HCT116 (cell line): Measurements from ENCODE around the gene ACP7. TPM values are rescaled to one million over a fixed set of nuclear protein-coding genes. Genes with fewer than 3 reads are reported as not detected.

Source experiments
- ATAC-seq: fragments of 200-7000 bp; cut with Tn5 transposase; 2 replicates; pipeline ENCODE4 v1.9.1; 2020; ENCODE audit warnings: mild to moderate bottlenecking, moderate library complexity
- BruUV-seq: library from RNA; stranded (reverse); fragments of 400-500 nt; replicated peaks from 2 replicates; lab custom pipeline; 2021; lab: Mats Ljungman, UMichigan
- CTCF ChIA-PET: fragments of 300-600 bp; sonication (Branson Sonifier 250); formaldehyde crosslinking; loops from one replicate; lab custom pipeline; 2021; ENCODE audit warnings: antibody characterized with exemption; lab: Charles Lee
- POLR2A ChIA-PET: fragments of 300-600, 350-600 bp; sonication (Branson Sonifier 250); formaldehyde crosslinking; loops from one replicate; lab custom pipeline; 2021; ENCODE audit warnings: antibody characterized with exemption; lab: Charles Lee
- RAD21 ChIA-PET, 2 experiments: fragments of 300-600 bp; sonication (Branson Sonifier 250); formaldehyde crosslinking; loops; one replicate each; lab custom pipeline; 2023; ENCODE audit warnings: low total read pairs in 2 of 2; ENCODE audit not compliant: uncharacterized antibody in 2 of 2, unreplicated experiment in 2 of 2, low non-redundant PET in 1 of 2; lab: Charles Lee
- DNase-seq: peaks from one replicate; pipeline ENCODE4 v3.0.0-alpha.2; 2010; ENCODE audit warnings: low read depth, low spot score
- H2AFZ ChIP-seq: fragments of 200-600 bp; shearing (Covaris generic), sonication (generic); 2 replicates; pipeline ENCODE4 v1.6.1; 2017; ENCODE audit warnings: low read depth, mixed run types, mixed read lengths, antibody characterized with exemption, low read length; ENCODE audit not compliant: poor library complexity, severe bottlenecking
- H3K27ac ChIP-seq: 2 replicates; pipeline ENCODE4 v1.5.1; 2012; ENCODE audit warnings: low read depth, low read length
- H3K27me3 ChIP-seq: fragments of 200-600 bp; sonication (generic); 2 replicates; pipeline ENCODE4 v1.6.1; 2016; ENCODE audit warnings: mixed run types, low read length, mixed read lengths; ENCODE audit not compliant: insufficient read depth
- H3K36me3 ChIP-seq, 2 experiments: fragments of 200-500 bp in 1 of 2; fragments of 200-600 bp in 1 of 2; sonication (Bioruptor generic) in 1 of 2; sonication (generic) in 1 of 2; 2 replicates each; pipeline versions ENCODE4 v1.5.1 to v1.6.1; 2014 to 2016; ENCODE audit warnings: low read length in 2 of 2, inconsistent platforms in 1 of 2, mixed read lengths in 1 of 2, mixed run types in 1 of 2; ENCODE audit not compliant: insufficient read depth in 2 of 2, control insufficient read depth in 1 of 2
- H3K4me1 ChIP-seq, 2 experiments: fragments of 200-600 bp in 1 of 2; sonication (generic) in 1 of 2; 2 replicates each; pipeline versions ENCODE4 v1.5.1 to v1.6.1; 2012 to 2017; ENCODE audit warnings: low read length in 2 of 2, inconsistent platforms in 1 of 2, mild to moderate bottlenecking in 1 of 2, mixed read lengths in 1 of 2, mixed run types in 1 of 2, moderate library complexity in 1 of 2; ENCODE audit not compliant: insufficient read depth in 2 of 2, control insufficient read depth in 1 of 2
- H3K4me2 ChIP-seq: fragments of 200-600 bp; sonication (generic); 2 replicates; pipeline ENCODE4 v1.6.1; 2017; ENCODE audit warnings: mixed run types, low read length, mixed read lengths
- H3K4me3 ChIP-seq, 2 experiments: fragments of 200-600 bp in 1 of 2; sonication (generic) in 1 of 2; replicated peaks in 1 of 2; 2 replicates each; pipeline ENCODE4 v1.5.1; 2011 to 2016; ENCODE audit warnings: low read length in 2 of 2, control low read depth in 1 of 2, low read depth in 1 of 2, mild to moderate bottlenecking in 1 of 2, mixed read lengths in 1 of 2, mixed run types in 1 of 2
- H3K79me2 ChIP-seq: fragments of 200-600 bp; sonication (generic); 2 replicates; pipeline ENCODE4 v1.6.1; 2017; ENCODE audit warnings: mild to moderate bottlenecking, mixed run types, low read length, moderate library complexity, mixed read lengths; ENCODE audit not compliant: insufficient read depth
- H3K9ac ChIP-seq: fragments of 200-600 bp; sonication (generic); 2 replicates; pipeline ENCODE4 v1.6.1; 2016; ENCODE audit warnings: low read length, mixed read lengths
- H3K9me2 ChIP-seq: fragments of 200-600 bp; sonication (generic), shearing (Covaris generic); 2 replicates; pipeline ENCODE4 v1.6.1; 2017; ENCODE audit warnings: mixed run types, mild to moderate bottlenecking, moderate library complexity; ENCODE audit not compliant: insufficient read depth
- H3K9me3 ChIP-seq, 2 experiments: fragments of 200-500 bp in 1 of 2; fragments of 200-600 bp in 1 of 2; sonication (Bioruptor generic) in 1 of 2; sonication (generic) in 1 of 2; 2 replicates each; pipeline ENCODE4 v1.6.1; 2014 to 2017; ENCODE audit warnings: low read length in 2 of 2, mixed read lengths in 2 of 2, inconsistent platforms in 1 of 2, low read depth in 1 of 2, mild to moderate bottlenecking in 1 of 2, mixed run types in 1 of 2, moderate library complexity in 1 of 2; ENCODE audit not compliant: control insufficient read depth in 1 of 2, insufficient read depth in 1 of 2
- H4K20me1 ChIP-seq: fragments of 200-600 bp; sonication (generic), shearing (Covaris generic); 2 replicates; pipeline ENCODE4 v1.6.1; 2017; ENCODE audit warnings: mixed run types, mild to moderate bottlenecking, moderate library complexity; ENCODE audit not compliant: insufficient read depth
- ATF3 ChIP-seq: IDR thresholded peaks from 2 replicates; pipeline ENCODE4 v1.6.1; 2012
- CTCF ChIP-seq, 3 experiments: fragments of 200-600 bp in 1 of 3; sonication (generic) in 1 of 3; IDR thresholded peaks in 2 of 3; conservative IDR thresholded peaks in 1 of 3; 2 replicates each; pipeline ENCODE4 v1.5.1; 2012 to 2017; ENCODE audit warnings: low read depth in 2 of 3, low read length in 2 of 3, antibody characterized with exemption in 1 of 3, borderline replicate concordance in 1 of 3, control low read depth in 1 of 3, mild to moderate bottlenecking in 1 of 3, mixed read lengths in 1 of 3, mixed run types in 1 of 3, moderate library complexity in 1 of 3; ENCODE audit not compliant: insufficient read depth in 1 of 3
- EGR1 ChIP-seq: IDR thresholded peaks from 2 replicates; pipeline ENCODE4 v1.6.1; 2012; ENCODE audit warnings: low read depth
- ELF1 ChIP-seq: IDR thresholded peaks from 2 replicates; pipeline ENCODE4 v1.6.1; 2012; ENCODE audit warnings: low read depth, borderline replicate concordance
- EZH2phosphoT487 ChIP-seq: fragments of 200-600 bp; IDR thresholded peaks from 2 replicates; pipeline ENCODE4 v1.6.1; 2018; ENCODE audit warnings: antibody characterized with exemption, borderline replicate concordance
- JUND ChIP-seq: IDR thresholded peaks from 2 replicates; pipeline ENCODE4 v1.6.1; 2012
- POLR2AphosphoS5 ChIP-seq: IDR thresholded peaks from 2 replicates; pipeline ENCODE4 v1.6.1; 2011; ENCODE audit warnings: mild to moderate bottlenecking, low read depth, low read length, moderate library complexity
- SIN3A ChIP-seq: IDR thresholded peaks from 2 replicates; pipeline ENCODE4 v1.6.1; 2012; ENCODE audit warnings: low read depth
- SP1 ChIP-seq: IDR thresholded peaks from 2 replicates; pipeline ENCODE4 v1.6.1; 2012; ENCODE audit warnings: low read depth
- SRF ChIP-seq: IDR thresholded peaks from 2 replicates; pipeline ENCODE4 v1.6.1; 2012; ENCODE audit warnings: low read depth
- TCF7L2 ChIP-seq: IDR thresholded peaks from 2 replicates; pipeline ENCODE4 v1.7.0; 2011; ENCODE audit warnings: borderline replicate concordance, inconsistent platforms; ENCODE audit not compliant: insufficient read depth, insufficient read length; ENCODE audit errors: extremely low read depth
- YY1 ChIP-seq: IDR thresholded peaks from 2 replicates; pipeline ENCODE4 v1.6.1; 2011; ENCODE audit warnings: low read length, low read depth, moderate library complexity, mild to moderate bottlenecking; ENCODE audit not compliant: insufficient replicate concordance; ENCODE audit errors: extremely low read depth
- ZBTB33 ChIP-seq: IDR thresholded peaks from 2 replicates; pipeline ENCODE4 v1.6.1; 2011; ENCODE audit warnings: mild to moderate bottlenecking, low read length, moderate library complexity; ENCODE audit not compliant: insufficient replicate concordance; ENCODE audit errors: extremely low read depth
- ZFX ChIP-seq: fragments of 450-650 bp; IDR thresholded peaks from 2 replicates; pipeline ENCODE4 v1.6.1; 2017
- ZNF274 ChIP-seq: fragments of 200-500 bp; sonication (Bioruptor generic); IDR thresholded peaks from 2 replicates; pipeline ENCODE4 v1.6.1; 2014; ENCODE audit warnings: mild to moderate bottlenecking, low read depth, low read length, inconsistent platforms
- intact Hi-C: fragments of 100-400 bp; cut with micrococcal nuclease; formaldehyde crosslinking; loops from 2 replicates; pipeline ENCODE4 v1.10.0; 2022
- total RNA-seq: library from RNA; stranded (reverse); gene quantifications from one replicate; pipeline ENCODE4 v1.2.1, GENCODE V29; 2021; ENCODE audit not compliant: unreplicated experiment

Gene ACP7
- total RNA-seq, 1 experiment from 2014 or later, result 4.7 TPM

GRCh38 chr19:39140594-39140993, 56.4 kb downstream of the ACP7 start:
- ChIA-PET CTCF (no interaction called here), RAD21 (no interaction called here)
- TF ChIP-seq POLR2AphosphoS5 (no peak), SIN3A (no peak), SRF (no peak), ATF3 (no peak), ZFX (no peak), JUND (no peak), YY1 (no peak), ZNF274 (no peak), SP1 (no peak)

GRCh38 chr19:39141929-39142328, 57.8 kb downstream of the ACP7 start:
- CTCF ChIA-PET, result no interaction called here

More at GRCh38 chr19:39140594-39140993, 56.4 kb downstream of the ACP7 start:
- H3K27ac ChIP-seq, result no peak overlapping the region
- H3K4me3 ChIP-seq, result no peak overlapping the region
- H3K36me3 ChIP-seq, result no peaks in the 10 kb centered on the region
- no peaks in the 10 kb centered on the region for H3K27me3 ChIP-seq
- H2AFZ ChIP-seq, result no peak overlapping the region
- intact Hi-C loops, result no loop called here
- no TSS peak for BruUV-seq
- ATAC-seq (no peak), DNase-seq (no peak)
- H3K4me1 ChIP-seq, result peaks cover 11 to 16% of the 10 kb centered on the region in 2 experiments
- no peaks in the 10 kb centered on the region for H4K20me1 ChIP-seq
- no peaks in the 10 kb centered on the region for H3K9me2 ChIP-seq
- H3K79me2 ChIP-seq, result peaks cover 96% of the 10 kb centered on the region
- H3K9me3 ChIP-seq, result no peaks in the 10 kb centered on the region
- POLR2A ChIA-PET, result no interaction called here
- H3K9ac ChIP-seq, result no peak overlapping the region
- H3K4me2 ChIP-seq, result no peak overlapping the region

More at GRCh38 chr19:39141929-39142328, 57.8 kb downstream of the ACP7 start:
- ChIA-PET RAD21 (no interaction called here), POLR2A (no interaction called here)
- peaks cover under 1 to 3% of the 10 kb centered on the region in 2 experiments; a peak in 1 of 4 replicates for H3K4me1 ChIP-seq
- H3K4me3 ChIP-seq, result no peak overlapping the region
- H3K79me2 ChIP-seq, result peaks cover 96% of the 10 kb centered on the region
- H3K36me3 ChIP-seq, result no peaks in the 10 kb centered on the region
- H3K27me3 ChIP-seq, result no peaks in the 10 kb centered on the region
- BruUV-seq, result no TSS peak
- H4K20me1 ChIP-seq, result no peaks in the 10 kb centered on the region
- intact Hi-C loops, result no loop called here
- no peak overlapping the region for H3K9ac ChIP-seq
- no peak overlapping the region for H3K27ac ChIP-seq
- DNase-seq (no peak), ATAC-seq (no peak)
- no peaks in the 10 kb centered on the region for H3K9me2 ChIP-seq
- TF ChIP-seq SRF (no peak), ELF1 (no peak), JUND (no peak), POLR2AphosphoS5 (no peak), TCF7L2 (no peak), EGR1 (no peak), EZH2phosphoT487 (no peak), CTCF (IDR thresholded peaks at IDR 0.05 in 2 of 3, conservative IDR thresholded peaks at IDR 0.05 in 1 of 3; ENCODE audit: borderline replicate concordance in 1 of 3, insufficient read depth in 1 of 3, low read depth in 2 of 3, low read length in 2 of 3) (no peak), ZBTB33 (no peak), ZFX (no peak)
- no peaks in the 10 kb centered on the region for H3K9me3 ChIP-seq
- H2AFZ ChIP-seq, result no peak overlapping the region
- no peak overlapping the region for H3K4me2 ChIP-seq
